Duodenal mucosa (tissue), 2 donors: Measurements from ENCODE around the gene SH3GLB1.
A peak's percentile ranks its signal among the peaks of the same experiment; 100 is the strongest.

Source experiments
- H3K27ac ChIP-seq: one replicate; pipeline ENCODE4 v1.7.0; 2013; ENCODE audit warnings: low read depth, low read length
- H3K27me3 ChIP-seq, 2 donors: one replicate each; pipeline ENCODE4 v1.7.0; 2013; ENCODE audit warnings: low read length in 2 of 2, control low read depth in 1 of 2; ENCODE audit not compliant: insufficient read depth in 2 of 2, control insufficient read depth in 1 of 2
- H3K36me3 ChIP-seq, 2 donors: one replicate each; pipeline ENCODE4 v1.7.0; 2013; ENCODE audit warnings: low read length in 2 of 2, control low read depth in 1 of 2; ENCODE audit not compliant: insufficient read depth in 2 of 2, control insufficient read depth in 1 of 2
- H3K4me1 ChIP-seq, 2 donors: one replicate each; pipeline ENCODE4 v1.7.0; 2013; ENCODE audit warnings: low read length in 2 of 2, control low read depth in 1 of 2; ENCODE audit not compliant: insufficient read depth in 2 of 2, control insufficient read depth in 1 of 2
- H3K4me3 ChIP-seq, 2 donors: one replicate each; pipeline ENCODE4 v1.7.0; 2013; ENCODE audit warnings: low read length in 2 of 2, low read depth in 1 of 2
- H3K9ac ChIP-seq, 2 donors: one replicate each; pipeline ENCODE4 v1.7.0; 2013; ENCODE audit warnings: low read length in 2 of 2, low read depth in 1 of 2
- H3K9me3 ChIP-seq, 2 donors: one replicate each; pipeline ENCODE4 v1.7.0; 2013; ENCODE audit warnings: low read length in 2 of 2, control low read depth in 1 of 2; ENCODE audit not compliant: control insufficient read depth in 1 of 2

Gene SH3GLB1

DNA sequence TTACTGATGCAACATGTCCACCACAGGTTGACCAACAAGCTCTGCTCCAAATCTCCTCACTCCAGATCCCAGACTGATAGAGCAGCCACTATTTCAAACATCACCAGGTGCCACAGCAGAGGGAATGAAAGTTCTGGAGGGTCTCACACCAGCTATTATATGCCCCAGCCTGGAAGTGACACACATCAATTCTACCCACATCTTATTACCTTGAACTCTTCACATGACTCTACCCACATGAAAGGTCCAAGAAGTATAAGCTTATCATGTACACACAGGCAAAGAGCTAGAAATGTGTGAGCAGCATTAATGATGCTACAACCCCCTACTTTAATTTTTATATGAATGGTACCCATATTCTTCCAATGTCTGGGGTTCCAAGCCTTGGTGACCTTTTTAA is 64.2 kb downstream of the SH3GLB1 start:
- no peak overlapping the region for H3K9ac ChIP-seq
- peaks cover 5% of the 10 kb centered on the region in 2 donors for H3K4me1 ChIP-seq
- H3K36me3 ChIP-seq, result no peaks in the 10 kb centered on the region
- H3K4me3 ChIP-seq, result no peak overlapping the region
- no peak overlapping the region for H3K27ac ChIP-seq
- H3K9me3 ChIP-seq, result no peaks in the 10 kb centered on the region
- H3K27me3 ChIP-seq, result no peaks in the 10 kb centered on the region

DNA sequence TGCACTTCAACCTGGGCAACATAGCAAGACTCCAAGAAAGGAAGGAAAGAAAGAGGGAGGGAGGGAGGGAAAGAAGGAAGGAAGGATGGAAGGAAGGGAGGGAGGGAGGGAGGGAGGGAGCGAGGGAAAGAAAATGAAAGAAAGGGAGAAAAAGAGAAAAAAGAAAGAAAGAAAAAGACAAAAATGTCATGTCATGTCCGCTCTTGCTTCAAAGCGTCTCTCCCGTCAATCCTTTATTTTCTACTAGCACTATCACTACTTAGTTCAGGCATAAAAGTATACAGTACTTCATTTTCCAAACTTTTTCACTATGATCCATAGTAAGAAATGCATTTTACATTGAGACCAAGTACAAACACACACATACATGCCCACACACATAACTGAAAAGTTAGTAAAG is 64.7 kb downstream of the SH3GLB1 start:
- H3K4me1 ChIP-seq, result peaks cover 10% of the 10 kb centered on the region in 2 donors
- H3K9me3 ChIP-seq, result no peaks in the 10 kb centered on the region
- H3K4me3 ChIP-seq, result no peak overlapping the region
- no peak overlapping the region for H3K9ac ChIP-seq
- no peaks in the 10 kb centered on the region for H3K36me3 ChIP-seq
- no peak overlapping the region for H3K27ac ChIP-seq
- no peaks in the 10 kb centered on the region for H3K27me3 ChIP-seq

GRCh38 chr1:86773341-86774288 is 69.2 kb downstream of the SH3GLB1 start:
- Histone ChIP-seq H3K36me3 (no peaks in the 10 kb centered on the region), H3K27ac (no peak overlapping the region), H3K4me1 (peaks cover 18 to 26% of the 10 kb centered on the region in 2 donors), H3K9ac (no peak overlapping the region), H3K9me3 (no peaks in the 10 kb centered on the region), H3K4me3 (peak overlapping the region; percentile 27 to 28), H3K27me3 (no peaks in the 10 kb centered on the region)

GRCh38 chr1:86774305-86775295 is 70.2 kb downstream of the SH3GLB1 start:
- peak overlapping the region; percentile 27 to 28 for H3K4me3 ChIP-seq
- H3K9me3 ChIP-seq, result no peaks in the 10 kb centered on the region
- H3K4me1 ChIP-seq, result peaks cover 25 to 28% of the 10 kb centered on the region in 2 donors
- no peaks in the 10 kb centered on the region for H3K27me3 ChIP-seq
- H3K9ac ChIP-seq, result no peak overlapping the region
- H3K36me3 ChIP-seq, result no peaks in the 10 kb centered on the region
- no peak overlapping the region for H3K27ac ChIP-seq

DNA sequence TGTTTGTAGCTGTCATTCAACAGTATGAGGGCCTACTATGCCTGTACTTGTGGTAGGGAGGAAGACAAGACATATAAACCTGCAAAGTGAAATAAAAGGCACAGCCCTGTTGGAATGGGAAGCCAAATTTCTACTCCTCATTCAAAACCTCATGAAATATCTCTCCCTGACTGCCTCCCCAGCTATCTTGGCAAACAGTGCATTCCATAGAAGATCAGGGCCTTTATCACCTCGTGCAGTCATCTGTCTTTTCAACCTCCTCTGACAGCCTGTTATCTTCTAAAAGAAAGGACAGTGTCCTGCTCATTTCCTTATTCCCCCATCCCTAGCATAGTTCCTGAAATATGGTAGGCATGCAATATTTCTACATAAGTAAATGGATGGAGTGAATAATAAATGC is 71.0 kb downstream of the SH3GLB1 start:
- Histone ChIP-seq H3K27ac (no peak overlapping the region), H3K36me3 (no peaks in the 10 kb centered on the region), H3K9me3 (no peaks in the 10 kb centered on the region), H3K4me1 (peaks cover 26 to 28% of the 10 kb centered on the region in 2 donors), H3K27me3 (no peaks in the 10 kb centered on the region), H3K4me3 (no peak overlapping the region), H3K9ac (no peak overlapping the region)

GRCh38 chr1:86776108-86776507 is 71.7 kb downstream of the SH3GLB1 start:
- Histone ChIP-seq H3K36me3 (no peaks in the 10 kb centered on the region), H3K9me3 (no peaks in the 10 kb centered on the region), H3K4me1 (peaks cover 26 to 28% of the 10 kb centered on the region in 2 donors), H3K9ac (no peak overlapping the region), H3K27ac (no peak overlapping the region), H3K27me3 (no peaks in the 10 kb centered on the region), H3K4me3 (no peak overlapping the region)

GRCh38 chr1:86778569-86779239 is 74.3 kb downstream of the SH3GLB1 start:
- H3K36me3 ChIP-seq, result no peaks in the 10 kb centered on the region
- peaks cover 20 to 21% of the 10 kb centered on the region in 2 donors for H3K4me1 ChIP-seq
- no peak overlapping the region for H3K9ac ChIP-seq
- no peaks in the 10 kb centered on the region for H3K27me3 ChIP-seq
- H3K4me3 ChIP-seq, result no peak overlapping the region
- H3K27ac ChIP-seq, result no peak overlapping the region
- no peaks in the 10 kb centered on the region for H3K9me3 ChIP-seq

GRCh38 chr1:86779308-86780191 is 75.2 kb downstream of the SH3GLB1 start:
- Histone ChIP-seq H3K27me3 (no peaks in the 10 kb centered on the region), H3K27ac (no peak overlapping the region), H3K9ac (no peak overlapping the region), H3K4me3 (no peak overlapping the region), H3K4me1 (peaks cover 15% of the 10 kb centered on the region in 2 donors), H3K9me3 (no peaks in the 10 kb centered on the region), H3K36me3 (no peaks in the 10 kb centered on the region)

GRCh38 chr1:86782482-86782881 is 78.1 kb downstream of the SH3GLB1 start:
- Histone ChIP-seq H3K9ac (no peak overlapping the region), H3K4me3 (no peak overlapping the region), H3K27ac (no peak overlapping the region), H3K4me1 (peaks cover 9 to 15% of the 10 kb centered on the region in 2 donors), H3K36me3 (no peaks in the 10 kb centered on the region), H3K9me3 (peaks cover 0 to 4% of the 10 kb centered on the region in 2 donors), H3K27me3 (no peaks in the 10 kb centered on the region)
